ENCODE measurements around the gene NPAT. TPM values are rescaled to one million over a fixed set of nuclear protein-coding genes. Genes with fewer than 3 reads are reported as not detected.

The NPAT gene
- total RNA-seq, result 8.1 and 8.7 TPM in 2 replicates

DNA sequence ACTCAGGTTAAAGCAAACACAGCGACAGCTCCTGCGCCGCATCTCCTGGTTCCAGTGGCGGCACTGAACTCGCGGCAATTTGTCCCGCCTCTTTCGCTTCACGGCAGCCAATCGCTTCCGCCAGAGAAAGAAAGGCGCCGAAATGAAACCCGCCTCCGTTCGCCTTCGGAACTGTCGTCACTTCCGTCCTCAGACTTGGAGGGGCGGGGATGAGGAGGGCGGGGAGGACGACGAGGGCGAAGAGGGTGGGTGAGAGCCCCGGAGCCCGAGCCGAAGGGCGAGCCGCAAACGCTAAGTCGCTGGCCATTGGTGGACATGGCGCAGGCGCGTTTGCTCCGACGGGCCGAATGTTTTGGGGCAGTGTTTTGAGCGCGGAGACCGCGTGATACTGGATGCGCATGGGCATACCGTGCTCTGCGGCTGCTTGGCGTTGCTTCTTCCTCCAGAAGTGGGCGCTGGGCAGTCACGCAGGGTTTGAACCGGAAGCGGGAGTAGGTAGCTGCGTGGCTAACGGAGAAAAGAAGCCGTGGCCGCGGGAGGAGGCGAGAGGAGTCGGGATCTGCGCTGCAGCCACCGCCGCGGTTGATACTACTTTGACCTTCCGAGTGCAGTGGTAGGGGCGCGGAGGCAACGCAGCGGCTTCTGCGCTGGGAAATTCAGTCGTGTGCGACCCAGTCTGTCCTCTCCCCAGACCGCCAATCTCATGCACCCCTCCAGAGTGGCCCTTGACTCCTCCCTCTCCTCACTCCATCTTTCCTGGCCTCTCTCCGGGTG lies at the start of gene NPAT, which contains the start of gene ATM:
Gene NPAT (minus strand): TSS at position 65 of the 774 bp plus-strand sequence. CDS start 102 bp downstream, outside the sequence.
Gene ATM (plus strand): TSS at position 494 of the 774 bp plus-strand sequence. CDS start 4,558 bp downstream, outside the sequence.

DNA sequence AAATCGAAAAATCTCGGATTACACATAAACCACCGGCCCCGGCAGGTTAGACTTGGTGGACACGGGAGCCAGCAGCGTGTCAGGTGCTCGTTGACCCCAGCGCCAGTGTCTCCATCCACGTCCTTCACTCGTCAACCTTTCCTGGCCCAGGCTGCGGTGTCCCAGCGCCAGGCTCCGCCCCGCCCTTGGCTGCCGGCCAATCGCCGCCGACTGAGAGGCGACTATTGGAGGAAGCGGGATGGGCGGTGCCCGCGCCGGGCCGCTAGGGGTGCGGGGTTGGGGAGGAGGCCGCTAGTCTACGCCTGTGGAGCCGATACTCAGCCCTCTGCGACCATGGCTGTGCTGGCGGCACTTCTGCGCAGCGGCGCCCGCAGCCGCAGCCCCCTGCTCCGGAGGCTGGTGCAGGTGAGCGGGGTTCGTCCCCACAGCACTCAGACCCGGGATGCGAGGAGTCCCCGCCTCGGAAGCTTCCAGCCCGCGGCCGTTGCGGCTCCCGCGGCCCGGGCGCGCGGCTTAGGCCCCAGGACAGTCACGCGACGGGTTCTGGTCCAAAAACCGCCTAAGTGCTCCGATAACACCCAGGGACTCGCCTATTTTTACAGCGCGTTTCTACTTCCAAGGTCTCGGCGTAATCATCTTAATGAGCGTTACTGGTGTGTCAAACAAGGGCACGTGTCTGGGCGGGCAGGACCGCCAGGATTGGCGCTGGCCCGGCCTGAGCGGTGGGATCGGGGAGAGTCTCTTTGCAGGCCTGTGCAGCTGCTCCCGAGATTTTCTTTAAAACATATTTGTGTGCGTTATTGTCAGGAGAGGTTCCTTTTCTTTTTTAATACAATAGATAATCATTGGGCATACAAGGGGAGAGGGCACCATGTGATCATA lies 100.9 kb downstream of the NPAT start, which contains the start of gene ACAT1:
Gene ACAT1 (plus strand): TSS at position 294 of the 882 bp plus-strand sequence. CDS start 40 bp downstream, at position 334.

Other genes starting within 250 kb of the NPAT start
- gene CUL5, start 213.7 kb downstream of the NPAT start, total RNA-seq, result 14.6 and 18.3 TPM in 2 replicates
- 94.6 and 127 TPM in 2 replicates for gene ACAT1, start 101.1 kb downstream of the NPAT start, total RNA-seq
- 50.2 and 56.4 TPM in 2 replicates for gene ATM, start 429 bp upstream of the NPAT start, total RNA-seq
- 0.32 TPM in 1 of 2 replicates, not detected in the other for gene C11orf65, start 244.9 kb upstream of the NPAT start, total RNA-seq

Measured in cardiac atrium fibroblast (primary cell).